HS-27A (cell line): ENCODE measurements around the gene CEMIP.
"Not testable (repeated sequence)": the region's sequence is repeated elsewhere in the genome, so short reads cannot be mapped to it uniquely, and the experiment has no call there.

Experiments used
- DNase-seq: peaks from one replicate; pipeline ENCODE4 v3.0.0-alpha.2; 2012; ENCODE audit warnings: low read depth, missing footprints

The CEMIP gene

GRCh38 chr15:80953953-80954778 lies 175.0 kb downstream of the CEMIP start:
- no peak for DNase-seq

- DNase-seq, result peak; percentile 97
Observed at GRCh38 chr15:80955571-80956452, 176.6 kb downstream of the CEMIP start.

- DNase-seq, result no peak
Observed at GRCh38 chr15:80957556-80957955, 178.4 kb downstream of the CEMIP start.

- no peak for DNase-seq
Observed at GRCh38 chr15:80957976-80958375, 178.8 kb downstream of the CEMIP start.

- DNase-seq, result no peak
Observed at GRCh38 chr15:80958818-80959495, 179.8 kb downstream of the CEMIP start.

- not testable (repeated sequence) for DNase-seq
Observed at GRCh38 chr15:80965454-80965853, 186.3 kb downstream of the CEMIP start.

GRCh38 chr15:80966431-80967197 lies 187.4 kb downstream of the CEMIP start:
- DNase-seq, result no peak

- DNase-seq, result peak; percentile 87
Observed at GRCh38 chr15:80967451-80967850, 188.3 kb downstream of the CEMIP start.

GRCh38 chr15:80967991-80968510 lies 188.9 kb downstream of the CEMIP start:
- no peak for DNase-seq

GRCh38 chr15:80969316-80969715 lies 190.1 kb downstream of the CEMIP start:
- no peak for DNase-seq

GRCh38 chr15:80970018-80970657 lies 191.0 kb downstream of the CEMIP start:
- peak; percentile 53 for DNase-seq

- DNase-seq, result no peak
Observed at GRCh38 chr15:80970658-80971057, 191.5 kb downstream of the CEMIP start.

GRCh38 chr15:80971143-80971542 lies 192.0 kb downstream of the CEMIP start:
- DNase-seq, result no peak

GRCh38 chr15:80972276-80972675 lies 193.1 kb downstream of the CEMIP start:
- DNase-seq, result no peak

GRCh38 chr15:80974914-80975313 lies 195.7 kb downstream of the CEMIP start:
- no peak for DNase-seq

- DNase-seq, result no peak
Observed at GRCh38 chr15:80976851-80977250, 197.7 kb downstream of the CEMIP start.

GRCh38 chr15:80977627-80978036 lies 198.5 kb downstream of the CEMIP start:
- DNase-seq, result no peak

GRCh38 chr15:80978685-80979329 lies 199.6 kb downstream of the CEMIP start:
- DNase-seq, result no peak

GRCh38 chr15:80979538-80980200 lies 200.5 kb downstream of the CEMIP start:
- no peak for DNase-seq

- no peak for DNase-seq
Observed at GRCh38 chr15:80982205-80982604, 203.0 kb downstream of the CEMIP start.
